ENCODE results near the gene TRIM46. TPM values are rescaled to one million over a fixed set of nuclear protein-coding genes. Genes with fewer than 3 reads are reported as not detected.

Gene TRIM46
- polyA plus RNA-seq, 1 donor (not counting 4 experiments of a cell fraction or from before 2014, with no cell fraction given): 1.7 TPM

GRCh38 chr1:155183775-155184221 is 10.1 kb downstream of the TRIM46 start:
- dilution Hi-C loops (cut with MboI; ENCODE audit: extremely low pct_ligation_motif_present, low sequenced_read_pairs): no loop called here
- Histone ChIP-seq H2AFZ (ENCODE audit: control insufficient read depth, low read length) (no peak overlapping the region), H3K4me1 (ENCODE audit: control insufficient read depth, extremely low read depth, insufficient read depth, low read length) (peaks cover 5% of the 10 kb centered on the region), H3K27ac (ENCODE audit: control insufficient read depth, insufficient read depth, low read length) (no peak overlapping the region), H3K79me2 (ENCODE audit: control insufficient read depth, insufficient read depth, low read length) (no peaks in the 10 kb centered on the region), H3K4me2 (ENCODE audit: control insufficient read depth, extremely low read depth, insufficient read depth, low read depth, low read length) (no peak overlapping the region), H4K20me1 (ENCODE audit: control insufficient read depth, extremely low read depth, insufficient read depth, low read length) (no peaks in the 10 kb centered on the region), H3K4me3 (ENCODE audit: control insufficient read depth in 2 of 3, extremely low read depth in 1 of 3, insufficient read depth in 2 of 3, low read depth in 1 of 3, low read length in 3 of 3) (no peak overlapping the region), H3K9me1 (ENCODE audit: control insufficient read depth, extremely low read depth, insufficient read depth, low read length) (no peaks in the 10 kb centered on the region), H3K9ac (ENCODE audit: control insufficient read depth, extremely low read depth, insufficient read depth, low read length) (no peak overlapping the region), H3K27me3 (ENCODE audit: control insufficient read depth, extremely low read depth, insufficient read depth, low read length) (no peaks in the 10 kb centered on the region), H3K9me3 (ENCODE audit: control insufficient read depth, low read depth, low read length) (no peaks in the 10 kb centered on the region), H3K36me3 (ENCODE audit: control insufficient read depth in 2 of 2, extremely low read depth in 1 of 2, insufficient read depth in 2 of 2, low read length in 2 of 2) (peaks cover 0 to 3% of the 10 kb centered on the region in 2 experiments)
- DNase-seq (ENCODE audit: low read depth, low spot score) (no peak), FAIRE-seq (no peak)
- TF ChIP-seq CTCF (optimal IDR thresholded peaks at IDR 0.05 in 1 of 3, IDR thresholded peaks at IDR 0.05 in 1 of 3, conservative IDR thresholded peaks at IDR 0.05 in 1 of 3; ENCODE audit: extremely low read depth in 1 of 3, insufficient read depth in 2 of 3, low read length in 3 of 3): no peak
- TF ChIP-seq EZH2 (IDR thresholded peaks at IDR 0.05; ENCODE audit: low read length): no peak

GRCh38 chr1:155184351-155184811 is 10.7 kb downstream of the TRIM46 start:
- H2AFZ ChIP-seq (ENCODE audit: control insufficient read depth, low read length): no peak overlapping the region
- no peak overlapping the region for H3K4me2 ChIP-seq (ENCODE audit: control insufficient read depth, extremely low read depth, insufficient read depth, low read depth, low read length)
- H3K79me2 ChIP-seq (ENCODE audit: control insufficient read depth, insufficient read depth, low read length): no peaks in the 10 kb centered on the region
- H3K4me1 ChIP-seq (ENCODE audit: control insufficient read depth, extremely low read depth, insufficient read depth, low read length): peaks cover 5% of the 10 kb centered on the region
- H3K4me3 ChIP-seq (ENCODE audit: control insufficient read depth in 2 of 3, extremely low read depth in 1 of 3, insufficient read depth in 2 of 3, low read depth in 1 of 3, low read length in 3 of 3): no peak overlapping the region
- H4K20me1 ChIP-seq (ENCODE audit: control insufficient read depth, extremely low read depth, insufficient read depth, low read length): no peaks in the 10 kb centered on the region
- no peaks in the 10 kb centered on the region for H3K9me3 ChIP-seq (ENCODE audit: control insufficient read depth, low read depth, low read length)
- H3K9ac ChIP-seq (ENCODE audit: control insufficient read depth, extremely low read depth, insufficient read depth, low read length): no peak overlapping the region
- no peak overlapping the region for H3K27ac ChIP-seq (ENCODE audit: control insufficient read depth, insufficient read depth, low read length)
- no peak for DNase-seq (ENCODE audit: low read depth, low spot score)
- no peak for FAIRE-seq
- dilution Hi-C loops (cut with MboI; ENCODE audit: extremely low pct_ligation_motif_present, low sequenced_read_pairs): no loop called here
- peaks cover 0 to 3% of the 10 kb centered on the region in 2 experiments for H3K36me3 ChIP-seq (ENCODE audit: control insufficient read depth in 2 of 2, extremely low read depth in 1 of 2, insufficient read depth in 2 of 2, low read length in 2 of 2)
- no peaks in the 10 kb centered on the region for H3K27me3 ChIP-seq (ENCODE audit: control insufficient read depth, extremely low read depth, insufficient read depth, low read length)
- H3K9me1 ChIP-seq (ENCODE audit: control insufficient read depth, extremely low read depth, insufficient read depth, low read length): no peaks in the 10 kb centered on the region
- TF ChIP-seq CTCF (optimal IDR thresholded peaks at IDR 0.05 in 1 of 3, IDR thresholded peaks at IDR 0.05 in 1 of 3, conservative IDR thresholded peaks at IDR 0.05 in 1 of 3; ENCODE audit: extremely low read depth in 1 of 3, insufficient read depth in 2 of 3, low read length in 3 of 3) (no peak), EZH2 (IDR thresholded peaks at IDR 0.05; ENCODE audit: low read length) (no peak)

All from keratinocyte (primary cell).